Prostate gland (tissue), 2 donors: ENCODE data around the gene OR2T2. TPM values are rescaled to one million over a fixed set of nuclear protein-coding genes. Genes with fewer than 3 reads are reported as not detected.
"Not testable (repeated sequence)": the region's sequence is repeated elsewhere in the genome, so short reads cannot be mapped to it uniquely, and the experiment has no call there.

ENCODE experiments used
- DNase-seq: peaks from one replicate; pipeline ENCODE4 v3.0.0-alpha.2; 2019; ENCODE audit warnings: low spot score
- H3K27ac ChIP-seq, 2 donors: fragments of 200-600 bp; sonication (generic); 2 replicates each; pipeline ENCODE4 v1.5.1; 2017 to 2019
- H3K27me3 ChIP-seq: fragments of 200-600 bp; sonication (generic); replicated peaks from 2 replicates; pipeline ENCODE4 v1.5.1; 2019; ENCODE audit not compliant: insufficient read depth
- H3K36me3 ChIP-seq, 2 donors: fragments of 200-600 bp; sonication (generic); 1 replicate in 1 of 2; 2 replicates in 1 of 2; pipeline versions ENCODE4 v1.5.1 to v1.8.1; 2017 to 2019
- H3K4me1 ChIP-seq: fragments of 200-600 bp; sonication (generic); replicated peaks from 2 replicates; pipeline ENCODE4 v1.5.1; 2019
- H3K4me3 ChIP-seq, 2 donors: fragments of 200-600 bp; sonication (generic); 2 replicates each; pipeline ENCODE4 v1.5.1; 2017 to 2019
- H3K9me3 ChIP-seq: fragments of 200-600 bp; sonication (generic); 2 replicates; pipeline ENCODE4 v1.5.1; 2017
- CTCF ChIP-seq, 4 experiments: fragments of 200-600 bp in 2 of 4; fragments of 450-650 bp in 2 of 4; sonication (generic) in 2 of 4; IDR thresholded peaks; 1 replicate in 3 of 4; 2 replicates in 1 of 4; pipeline ENCODE4 v1.5.1; 2016 to 2019; ENCODE audit warnings: antibody characterized with exemption in 4 of 4, mild to moderate bottlenecking in 2 of 4, moderate library complexity in 2 of 4
- POLR2A ChIP-seq: fragments of 450-650 bp; IDR thresholded peaks from one replicate; pipeline ENCODE4 v1.6.1; 2016; ENCODE audit warnings: antibody characterized with exemption, mild to moderate bottlenecking
- POLR2AphosphoS5 ChIP-seq: sonication (generic); formaldehyde crosslinking; IDR thresholded peaks from one replicate; pipeline ENCODE4 v1.6.1; 2017; ENCODE audit warnings: antibody characterized with exemption
- WGBS: methylation state at CpG from one replicate; pipeline ENCODE4 v1.1.5; 2018; 5-methylcytosine and 5-hydroxymethylcytosine counted together
- intact Hi-C: fragments of 100-400 bp; cut with DNase I; formaldehyde crosslinking; loops from one replicate; pipeline ENCODE4 v1.14.2; 2022
- total RNA-seq, 2 donors: library from RNA; depleted of rRNA; stranded (reverse); fragments of >200 nt; gene quantifications; one replicate each; pipeline ENCODE4 v1.1.0, GENCODE V29; 2016

OR2T2 gene
- total RNA-seq, 2 donors from 2014 or later, result not detected

GRCh38 chr1:248417854-248418253, 27.6 kb upstream of the OR2T2 start:
- intact Hi-C loops, result no loop called here
- no peaks in the 10 kb centered on the region for H3K27me3 ChIP-seq
- TF ChIP-seq CTCF (IDR thresholded peaks at IDR 0.05) (no peak), POLR2A (no peak), POLR2AphosphoS5 (no peak)
- no peaks in the 10 kb centered on the region for H3K9me3 ChIP-seq
- 72% methylated on average over 2 of the region's 2 CpGs for WGBS
- no peak overlapping the region for H3K27ac ChIP-seq
- H3K4me1 ChIP-seq, result no peaks in the 10 kb centered on the region
- H3K4me3 ChIP-seq, result no peak overlapping the region
- no peak for DNase-seq
- H3K36me3 ChIP-seq, result no peaks in the 10 kb centered on the region

- Histone ChIP-seq H3K4me1 (no peaks in the 10 kb centered on the region), H3K27ac (no peak overlapping the region), H3K4me3 (no peak overlapping the region), H3K9me3 (no peaks in the 10 kb centered on the region), H3K27me3 (no peaks in the 10 kb centered on the region), H3K36me3 (no peaks in the 10 kb centered on the region)
- no peak for DNase-seq
- intact Hi-C loops, result no loop called here
- WGBS, result 26% methylated on average over 1 of the region's 1 CpG
- TF ChIP-seq POLR2A, result no peak
- TF ChIP-seq CTCF (IDR thresholded peaks at IDR 0.05), result no peak
- no peak for TF ChIP-seq POLR2AphosphoS5
Observed at GRCh38 chr1:248421384-248421783, 24.1 kb upstream of the OR2T2 start.

GRCh38 chr1:248427526-248428191, 17.8 kb upstream of the OR2T2 start:
- H3K9me3 ChIP-seq, H3K4me3 ChIP-seq, DNase-seq, H3K27me3 ChIP-seq, intact Hi-C loops, H3K4me1 ChIP-seq, H3K27ac ChIP-seq, H3K36me3 ChIP-seq: not testable (repeated sequence)
- 70% methylated on average over 3 of the region's 3 CpGs for WGBS

- H3K27ac ChIP-seq, DNase-seq, H3K4me3 ChIP-seq, H3K9me3 ChIP-seq, H3K27me3 ChIP-seq, H3K4me1 ChIP-seq, H3K36me3 ChIP-seq, intact Hi-C loops: not testable (repeated sequence)
- 82% methylated on average over 3 of the region's 3 CpGs for WGBS
Observed at GRCh38 chr1:248428192-248428533, 17.3 kb upstream of the OR2T2 start.

- 68% methylated on average over 11 of the region's 11 CpGs for WGBS
- H3K9me3 ChIP-seq, intact Hi-C loops, H3K4me1 ChIP-seq, H3K27me3 ChIP-seq, H3K27ac ChIP-seq, DNase-seq, H3K4me3 ChIP-seq, H3K36me3 ChIP-seq: not testable (repeated sequence)
Observed at GRCh38 chr1:248431683-248432082, 13.8 kb upstream of the OR2T2 start.

- 62% methylated on average over 4 of the region's 4 CpGs for WGBS
- H3K27me3 ChIP-seq, H3K4me3 ChIP-seq, H3K27ac ChIP-seq, H3K9me3 ChIP-seq, H3K36me3 ChIP-seq, DNase-seq, intact Hi-C loops, H3K4me1 ChIP-seq: not testable (repeated sequence)
Observed at GRCh38 chr1:248432201-248432600, 13.2 kb upstream of the OR2T2 start.

- DNase-seq, H3K36me3 ChIP-seq, H3K9me3 ChIP-seq, H3K27ac ChIP-seq, H3K4me3 ChIP-seq, intact Hi-C loops, H3K4me1 ChIP-seq, H3K27me3 ChIP-seq: not testable (repeated sequence)
- WGBS, result 94% methylated on average over 37 of the region's 38 CpGs
Observed at GRCh38 chr1:248433811-248434415, 11.5 kb upstream of the OR2T2 start.

GRCh38 chr1:248434913-248435312, 10.5 kb upstream of the OR2T2 start:
- DNase-seq, H3K4me3 ChIP-seq, H3K4me1 ChIP-seq, H3K27ac ChIP-seq, H3K9me3 ChIP-seq, H3K36me3 ChIP-seq, H3K27me3 ChIP-seq, intact Hi-C loops: not testable (repeated sequence)
- WGBS, result 81% methylated on average over 6 of the region's 6 CpGs

GRCh38 chr1:248436303-248436702, 9.1 kb upstream of the OR2T2 start:
- H3K9me3 ChIP-seq, H3K36me3 ChIP-seq, H3K4me3 ChIP-seq, H3K27ac ChIP-seq, H3K27me3 ChIP-seq, intact Hi-C loops, DNase-seq, H3K4me1 ChIP-seq: not testable (repeated sequence)
- 73% methylated on average over 3 of the region's 3 CpGs for WGBS

- H3K9me3 ChIP-seq, H3K36me3 ChIP-seq, intact Hi-C loops, H3K4me3 ChIP-seq, DNase-seq, H3K27me3 ChIP-seq, H3K4me1 ChIP-seq, H3K27ac ChIP-seq: not testable (repeated sequence)
- 67% methylated on average over 1 of the region's 1 CpG for WGBS
Observed at GRCh38 chr1:248438668-248439067, 6.8 kb upstream of the OR2T2 start.

- 65% methylated on average over 5 of the region's 5 CpGs for WGBS
- H3K27ac ChIP-seq, H3K9me3 ChIP-seq, H3K27me3 ChIP-seq, intact Hi-C loops, H3K4me3 ChIP-seq, DNase-seq, H3K36me3 ChIP-seq, H3K4me1 ChIP-seq: not testable (repeated sequence)
Observed at GRCh38 chr1:248439283-248439682, 6.2 kb upstream of the OR2T2 start.
